ENCODE measurements around the gene FHOD3. TPM values are rescaled to one million over a fixed set of nuclear protein-coding genes. Genes with fewer than 3 reads are reported as not detected.

FHOD3 gene
- polyA plus RNA-seq, 1 experiment, result 41.1 TPM

DNA sequence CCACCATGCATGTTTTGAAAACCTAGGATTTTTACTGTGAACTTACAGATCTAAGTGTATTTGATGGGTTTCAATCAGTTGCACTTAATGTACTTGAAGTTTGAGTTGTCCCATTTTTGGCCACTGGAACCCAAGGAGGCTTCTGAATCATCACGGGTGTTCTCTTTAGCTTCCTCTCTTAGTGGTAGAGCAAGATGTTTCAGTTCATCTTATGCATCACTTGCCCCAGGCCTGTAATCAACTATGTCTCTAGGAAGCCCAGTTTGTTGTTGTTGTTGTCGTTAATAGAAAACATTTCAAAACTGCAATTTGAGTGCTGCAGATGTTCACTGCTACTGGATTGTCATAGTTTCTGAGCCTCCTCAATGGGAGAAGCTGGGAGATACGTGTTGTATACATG, 97.0 kb downstream of the FHOD3 start:
- ChIA-PET POLR2A (no interaction called here), CTCF (interaction anchor here (0.9 kb wide), 1 partner anchor 18 kb away, joined by 4 read pairs; no protein-coding TSS in a partner anchor)
- DNase-seq (ENCODE audit: low read depth, low spot score), result no peak
- Histone ChIP-seq H3K27ac (ENCODE audit: low read depth, low read length) (no peak overlapping the region), H3K27me3 (ENCODE audit: control insufficient read depth, insufficient read depth, low read length) (peaks cover 8% of the 10 kb centered on the region), H3K4me3 (ENCODE audit: low read depth, low read length) (no peak overlapping the region), H3K9me3 (ENCODE audit: control insufficient read depth, insufficient read depth, low read length) (no peaks in the 10 kb centered on the region)
- TF ChIP-seq, protein P1, sequence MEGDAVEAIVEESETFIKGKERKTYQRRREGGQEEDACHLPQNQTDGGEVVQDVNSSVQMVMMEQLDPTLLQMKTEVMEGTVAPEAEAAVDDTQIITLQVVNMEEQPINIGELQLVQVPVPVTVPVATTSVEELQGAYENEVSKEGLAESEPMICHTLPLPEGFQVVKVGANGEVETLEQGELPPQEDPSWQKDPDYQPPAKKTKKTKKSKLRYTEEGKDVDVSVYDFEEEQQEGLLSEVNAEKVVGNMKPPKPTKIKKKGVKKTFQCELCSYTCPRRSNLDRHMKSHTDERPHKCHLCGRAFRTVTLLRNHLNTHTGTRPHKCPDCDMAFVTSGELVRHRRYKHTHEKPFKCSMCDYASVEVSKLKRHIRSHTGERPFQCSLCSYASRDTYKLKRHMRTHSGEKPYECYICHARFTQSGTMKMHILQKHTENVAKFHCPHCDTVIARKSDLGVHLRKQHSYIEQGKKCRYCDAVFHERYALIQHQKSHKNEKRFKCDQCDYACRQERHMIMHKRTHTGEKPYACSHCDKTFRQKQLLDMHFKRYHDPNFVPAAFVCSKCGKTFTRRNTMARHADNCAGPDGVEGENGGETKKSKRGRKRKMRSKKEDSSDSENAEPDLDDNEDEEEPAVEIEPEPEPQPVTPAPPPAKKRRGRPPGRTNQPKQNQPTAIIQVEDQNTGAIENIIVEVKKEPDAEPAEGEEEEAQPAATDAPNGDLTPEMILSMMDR (IDR thresholded peaks at IDR 0.05; ENCODE audit: low read depth, low read length), result no peak

DNA sequence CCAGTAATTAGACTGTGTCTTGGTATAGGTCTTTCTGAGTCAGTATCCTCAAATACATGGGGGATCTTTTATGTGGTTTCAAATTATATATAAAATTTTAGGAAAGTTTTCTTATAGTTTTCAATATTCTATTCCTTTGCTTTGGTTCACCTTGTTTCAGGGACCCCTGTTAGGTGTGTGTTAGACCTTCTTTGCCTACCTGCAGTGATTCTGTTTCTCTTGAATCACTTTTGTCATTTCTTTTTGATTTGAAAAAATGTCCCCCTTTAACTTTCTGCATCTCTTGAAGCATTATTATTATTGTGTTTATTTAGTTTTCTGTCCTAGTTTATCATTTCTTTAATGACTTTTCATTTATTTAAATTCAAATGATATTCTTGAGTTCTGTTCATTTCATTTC, 98.7 kb downstream of the FHOD3 start:
- CTCF ChIA-PET, result no interaction called here

DNA sequence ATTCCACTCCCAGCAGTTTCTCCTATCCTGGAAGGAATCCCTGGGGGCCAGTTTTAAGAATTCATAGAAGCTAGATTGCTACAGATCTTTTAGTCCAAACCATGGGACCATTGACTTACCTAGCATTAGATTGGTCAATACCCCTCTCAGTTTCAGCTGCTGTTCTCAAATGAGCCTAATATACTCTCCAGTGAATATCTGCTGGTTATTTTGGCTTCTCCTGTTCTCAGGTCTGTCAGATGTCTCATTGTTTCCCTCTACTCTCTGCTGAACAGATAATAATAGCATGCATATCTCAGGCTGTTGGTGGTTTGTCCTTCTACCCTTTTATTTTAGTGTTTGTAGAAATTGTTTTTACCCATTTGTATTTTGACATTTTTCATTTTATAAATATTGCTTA, 99.5 kb downstream of the FHOD3 start:
- Histone ChIP-seq H3K27ac (ENCODE audit: low read depth, low read length) (no peak overlapping the region), H3K4me3 (ENCODE audit: low read depth, low read length) (no peak overlapping the region), H3K9me3 (ENCODE audit: control insufficient read depth, insufficient read depth, low read length) (no peaks in the 10 kb centered on the region), H3K27me3 (ENCODE audit: control insufficient read depth, insufficient read depth, low read length) (peaks cover 3% of the 10 kb centered on the region)
- ChIA-PET POLR2A (no interaction called here), CTCF (no interaction called here)
- TF ChIP-seq, protein P1 (IDR thresholded peaks at IDR 0.05; ENCODE audit: low read depth, low read length), result no peak
- DNase-seq (ENCODE audit: low read depth, low spot score), result no peak

More for the DNA sequence above, 98.7 kb downstream of the FHOD3 start:
- no peak overlapping the region for H3K4me3 ChIP-seq (ENCODE audit: low read depth, low read length)
- no peak for DNase-seq (ENCODE audit: low read depth, low spot score)
- H3K9me3 ChIP-seq (ENCODE audit: control insufficient read depth, insufficient read depth, low read length), result no peaks in the 10 kb centered on the region
- no peak overlapping the region for H3K27ac ChIP-seq (ENCODE audit: low read depth, low read length)
- TF ChIP-seq, protein P1 (IDR thresholded peaks at IDR 0.05; ENCODE audit: low read depth, low read length), result no peak
- peaks cover 3% of the 10 kb centered on the region for H3K27me3 ChIP-seq (ENCODE audit: control insufficient read depth, insufficient read depth, low read length)
- POLR2A ChIA-PET, result no interaction called here

DNA sequence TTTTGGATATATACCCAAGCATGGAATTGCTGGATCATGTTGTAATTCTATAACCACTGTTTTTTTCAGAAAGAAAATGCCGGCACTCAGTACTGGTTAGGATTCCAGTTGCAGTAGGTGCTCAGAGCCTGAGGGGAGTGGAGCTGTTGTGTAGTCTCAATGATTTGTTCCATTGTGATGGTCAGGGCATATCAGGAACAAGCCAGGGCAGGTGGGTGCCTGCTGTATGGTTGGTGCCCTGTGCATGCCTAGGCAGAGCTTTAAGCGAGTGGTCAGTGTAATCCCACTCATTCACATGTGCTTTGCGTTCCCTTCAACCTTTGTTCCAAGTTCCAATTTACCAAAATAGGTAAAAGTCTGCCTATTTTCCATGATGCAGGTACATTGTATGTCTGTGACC, 100.9 kb downstream of the FHOD3 start:
- no peaks in the 10 kb centered on the region for H3K9me3 ChIP-seq (ENCODE audit: control insufficient read depth, insufficient read depth, low read length)
- no peak overlapping the region for H3K4me3 ChIP-seq (ENCODE audit: low read depth, low read length)
- DNase-seq (ENCODE audit: low read depth, low spot score), result no peak
- H3K27ac ChIP-seq (ENCODE audit: low read depth, low read length), result no peak overlapping the region
- POLR2A ChIA-PET, result no interaction called here
- TF ChIP-seq, protein P1 (IDR thresholded peaks at IDR 0.05; ENCODE audit: low read depth, low read length), result no peak
- CTCF ChIA-PET, result no interaction called here
- H3K27me3 ChIP-seq (ENCODE audit: control insufficient read depth, insufficient read depth, low read length), result peaks cover under 1% of the 10 kb centered on the region

DNA sequence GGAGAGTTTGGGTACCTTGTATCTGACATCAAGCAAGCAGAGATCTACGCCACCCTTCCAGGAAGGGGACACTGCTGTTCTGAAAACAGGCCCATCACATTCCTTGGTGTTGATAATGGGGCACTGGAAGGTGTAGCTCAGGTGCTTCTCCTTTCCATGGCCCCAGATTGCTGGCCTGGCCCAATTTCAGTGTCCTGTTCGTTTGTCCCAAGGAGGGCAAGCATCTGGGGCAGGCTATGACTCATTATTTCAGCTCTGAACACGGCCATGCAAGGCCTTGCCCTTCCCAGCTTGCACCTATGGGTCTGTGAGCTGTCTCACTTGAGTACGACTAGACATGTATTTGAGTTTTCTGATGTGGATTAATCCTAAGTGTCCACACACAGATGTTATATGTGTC, 101.5 kb downstream of the FHOD3 start:
- no peaks in the 10 kb centered on the region for H3K9me3 ChIP-seq (ENCODE audit: control insufficient read depth, insufficient read depth, low read length)
- ChIA-PET POLR2A (no interaction called here), CTCF (interaction anchor here (0.8 to 0.9 kb wide), 2 partner anchors 14 to 115 kb away, joined by 3 read pairs; no protein-coding TSS in a partner anchor)
- no peak for DNase-seq (ENCODE audit: low read depth, low spot score)
- H3K27ac ChIP-seq (ENCODE audit: low read depth, low read length), result no peak overlapping the region
- no peak overlapping the region for H3K4me3 ChIP-seq (ENCODE audit: low read depth, low read length)
- H3K27me3 ChIP-seq (ENCODE audit: control insufficient read depth, insufficient read depth, low read length), result no peaks in the 10 kb centered on the region
- TF ChIP-seq, protein P1 (IDR thresholded peaks at IDR 0.05; ENCODE audit: low read depth, low read length), result no peak

All from AG04450 (cell line).